Measurements from ENCODE around the gene GAS7. TPM values are rescaled to one million over a fixed set of nuclear protein-coding genes. Genes with fewer than 3 reads are reported as not detected.

The GAS7 gene
- total RNA-seq, 1 donor from 2014 or later, result 19.5 TPM

GRCh38 chr17:9999919-10000695 lies 198.3 kb downstream of the GAS7 start:
- no peak for TF ChIP-seq CTCF (conservative IDR thresholded peaks at IDR 0.05)
- H3K36me3 Mint-ChIP-seq, result no peaks in the 10 kb centered on the region
- H3K4me1 Mint-ChIP-seq (ENCODE audit: unreplicated experiment), result no peaks in the 10 kb centered on the region
- H3K4me3 Mint-ChIP-seq, result no peak overlapping the region
- peaks cover 22% of the 10 kb centered on the region for H3K27me3 Mint-ChIP-seq
- H3K27ac Mint-ChIP-seq, result no peak overlapping the region
- no peaks in the 10 kb centered on the region for H3K9me3 Mint-ChIP-seq
- DNase-seq (ENCODE audit: extremely low spot score, unreplicated experiment), result no peak

GRCh38 chr17:9998060-9998459 lies 200.3 kb downstream of the GAS7 start:
- Mint-ChIP-seq H3K4me1 (ENCODE audit: unreplicated experiment) (no peaks in the 10 kb centered on the region), H3K36me3 (no peaks in the 10 kb centered on the region), H3K9me3 (no peaks in the 10 kb centered on the region), H3K27me3 (peaks cover 24% of the 10 kb centered on the region), H3K4me3 (no peak overlapping the region), H3K27ac (no peak overlapping the region)
- TF ChIP-seq CTCF (conservative IDR thresholded peaks at IDR 0.05), result no peak
- DNase-seq (ENCODE audit: extremely low spot score, unreplicated experiment), result no peak

GRCh38 chr17:9994761-9995160 lies 203.6 kb downstream of the GAS7 start:
- no peak overlapping the region for H3K27ac Mint-ChIP-seq
- no peaks in the 10 kb centered on the region for H3K9me3 Mint-ChIP-seq
- TF ChIP-seq CTCF (conservative IDR thresholded peaks at IDR 0.05), result no peak
- DNase-seq (ENCODE audit: extremely low spot score, unreplicated experiment), result no peak
- H3K4me1 Mint-ChIP-seq (ENCODE audit: unreplicated experiment), result no peaks in the 10 kb centered on the region
- H3K36me3 Mint-ChIP-seq, result no peaks in the 10 kb centered on the region
- H3K27me3 Mint-ChIP-seq, result peaks cover 14% of the 10 kb centered on the region
- H3K4me3 Mint-ChIP-seq, result no peak overlapping the region

GRCh38 chr17:9991796-9992195 lies 206.6 kb downstream of the GAS7 start:
- TF ChIP-seq CTCF (conservative IDR thresholded peaks at IDR 0.05), result no peak
- DNase-seq (ENCODE audit: extremely low spot score, unreplicated experiment), result no peak
- peaks cover 7% of the 10 kb centered on the region for H3K27me3 Mint-ChIP-seq
- no peak overlapping the region for H3K4me3 Mint-ChIP-seq
- H3K27ac Mint-ChIP-seq, result no peak overlapping the region
- H3K4me1 Mint-ChIP-seq (ENCODE audit: unreplicated experiment), result no peaks in the 10 kb centered on the region
- H3K36me3 Mint-ChIP-seq, result no peaks in the 10 kb centered on the region
- H3K9me3 Mint-ChIP-seq, result peaks cover 5% of the 10 kb centered on the region

- H3K4me1 Mint-ChIP-seq (ENCODE audit: unreplicated experiment), result no peaks in the 10 kb centered on the region
- TF ChIP-seq CTCF (conservative IDR thresholded peaks at IDR 0.05), result no peak
- no peaks in the 10 kb centered on the region for H3K36me3 Mint-ChIP-seq
- peaks cover 5% of the 10 kb centered on the region for H3K9me3 Mint-ChIP-seq
- no peak for DNase-seq (ENCODE audit: extremely low spot score, unreplicated experiment)
- H3K27me3 Mint-ChIP-seq, result peaks cover 7% of the 10 kb centered on the region
- H3K27ac Mint-ChIP-seq, result no peak overlapping the region
- no peak overlapping the region for H3K4me3 Mint-ChIP-seq
These were observed 207.1 kb downstream of the GAS7 start for GRCh38 chr17:9991351-9991750.

Data from type B pancreatic cell (in vitro differentiated cells).